Measurements from ENCODE around the gene NEUROD1.
"Not testable (repeated sequence)": the region's sequence is repeated elsewhere in the genome, so short reads cannot be mapped to it uniquely, and the experiment has no call there.

The NEUROD1 gene

GRCh38 chr2:181680055-181680936 lies at the start of gene NEUROD1:
NEUROD1 (minus strand) TSS chr2:181680517; CDS start chr2:181678860, 1,657 bp downstream.
- no peak for DNase-seq (ENCODE audit: low spot score)

GRCh38 chr2:181725476-181725875 lies 45.2 kb upstream of the NEUROD1 start:
- no peak for DNase-seq (ENCODE audit: low spot score)

- no peak for DNase-seq (ENCODE audit: low spot score)
Measured at GRCh38 chr2:181724662-181725061, 44.3 kb upstream of the NEUROD1 start.

GRCh38 chr2:181723731-181724130 lies 43.4 kb upstream of the NEUROD1 start:
- no peak for DNase-seq (ENCODE audit: low spot score)

GRCh38 chr2:181715033-181715630 lies 34.8 kb upstream of the NEUROD1 start:
- DNase-seq (ENCODE audit: low spot score), result peak; percentile 57

GRCh38 chr2:181711051-181711450 lies 30.7 kb upstream of the NEUROD1 start:
- not testable (repeated sequence) for DNase-seq (ENCODE audit: low spot score)

GRCh38 chr2:181702519-181702918 lies 22.2 kb upstream of the NEUROD1 start:
- DNase-seq (ENCODE audit: low spot score), result not testable (repeated sequence)

GRCh38 chr2:181698223-181698622 lies 17.9 kb upstream of the NEUROD1 start:
- DNase-seq (ENCODE audit: low spot score), result no peak

GRCh38 chr2:181697571-181697970 lies 17.3 kb upstream of the NEUROD1 start:
- DNase-seq (ENCODE audit: low spot score), result no peak

- DNase-seq (ENCODE audit: low spot score), result no peak
Measured at GRCh38 chr2:181697126-181697525, 16.8 kb upstream of the NEUROD1 start.

GRCh38 chr2:181694271-181694670 lies 14.0 kb upstream of the NEUROD1 start:
- DNase-seq (ENCODE audit: low spot score), result no peak

- DNase-seq (ENCODE audit: low spot score), result no peak
Measured at GRCh38 chr2:181690860-181691259, 10.5 kb upstream of the NEUROD1 start.

- DNase-seq (ENCODE audit: low spot score), result no peak
Measured at GRCh38 chr2:181686576-181687185, 6.4 kb upstream of the NEUROD1 start.

GRCh38 chr2:181685150-181685688 lies 4.9 kb upstream of the NEUROD1 start:
- DNase-seq (ENCODE audit: low spot score), result no peak

- DNase-seq (ENCODE audit: low spot score), result no peak
Measured at GRCh38 chr2:181684454-181685149, 4.3 kb upstream of the NEUROD1 start.

GRCh38 chr2:181683518-181684453 lies 3.5 kb upstream of the NEUROD1 start:
- no peak for DNase-seq (ENCODE audit: low spot score)

- no peak for DNase-seq (ENCODE audit: low spot score)
Measured at GRCh38 chr2:181682795-181683517, 2.6 kb upstream of the NEUROD1 start.

- DNase-seq (ENCODE audit: low spot score), result no peak
Measured at GRCh38 chr2:181682026-181682789, 1.9 kb upstream of the NEUROD1 start.

All from hematopoietic multipotent progenitor cell treated with erythropoietin and hydrocortisone succinate and interleukin-3 and kit ligand, for 17 days (in vitro differentiated cells).